RWPE1 (cell line): ENCODE data around the gene USP22.
"Not testable (repeated sequence)": the region's sequence is repeated elsewhere in the genome, so short reads cannot be mapped to it uniquely, and the experiment has no call there.

ENCODE experiments used
- CTCF ChIA-PET: fragments of 350-600 bp; sonication (Branson Sonifier 250); formaldehyde crosslinking; extraction: SDS; loops from one replicate; lab custom pipeline; 2021; lab: Yijun Ruan, JAX
- POLR2A ChIA-PET: fragments of 400-600 bp; formaldehyde crosslinking; extraction: SDS; loops from one replicate; lab custom pipeline; 2020; ENCODE audit warnings: antibody characterized with exemption; ENCODE audit not compliant: low non-redundant PET; lab: Yijun Ruan, JAX
- DNase-seq: peaks from one replicate; pipeline ENCODE4 v3.0.0; 2012; ENCODE audit warnings: low spot score
- H3K27ac ChIP-seq: fragments of 450-650 bp; 2 replicates; pipeline ENCODE4 v1.5.1; 2017
- TF ChIP-seq, protein P1 (sequence below): fragments of 450-650 bp; conservative IDR thresholded peaks from 2 replicates; pipeline ENCODE4 v1.5.1; 2017; ENCODE audit warnings: low read depth, mild to moderate bottlenecking

USP22 gene

DNA sequence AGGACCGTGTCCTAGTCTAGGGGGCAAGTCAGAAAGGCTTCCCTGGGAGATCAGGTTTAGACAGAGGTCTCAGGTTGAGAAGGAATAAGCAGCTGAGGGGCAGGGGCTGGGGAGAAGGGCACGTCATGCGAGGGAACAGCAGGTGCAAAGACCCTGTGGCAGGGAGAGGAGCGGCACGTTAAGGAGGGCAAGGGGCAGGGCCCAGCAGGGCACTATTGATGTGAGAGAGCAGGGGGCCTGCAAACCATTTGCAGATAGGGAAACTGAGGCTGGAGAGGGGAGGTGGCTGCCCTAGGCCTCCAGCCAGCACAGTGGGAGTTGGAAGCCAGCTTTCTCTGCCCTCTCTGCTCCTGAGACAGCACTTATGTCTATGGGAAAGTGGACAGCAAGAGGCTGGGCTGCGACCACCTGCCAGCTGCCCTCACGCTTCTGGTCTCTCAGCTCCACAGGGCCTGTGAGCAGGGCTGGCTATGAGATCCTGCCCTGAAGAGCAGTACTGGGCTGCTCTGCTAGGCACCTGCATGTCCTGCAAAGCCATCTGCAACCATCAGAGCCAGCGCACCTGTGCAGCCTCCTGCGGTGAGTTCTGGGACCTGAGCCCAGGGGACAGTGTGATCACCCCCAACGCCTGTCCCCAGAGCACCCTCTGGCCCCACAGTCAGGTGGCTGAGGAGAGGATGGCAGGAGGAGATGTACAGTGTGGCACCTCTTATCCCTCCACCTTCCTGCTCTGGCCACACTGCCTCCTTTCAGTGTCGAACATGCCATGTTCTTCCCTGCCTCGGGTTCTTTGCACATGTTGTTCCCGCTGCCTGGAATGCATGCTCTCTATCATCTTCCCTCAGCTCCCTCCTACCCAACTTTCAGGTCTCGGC is 61.5 kb downstream of the USP22 start:
- H3K27ac ChIP-seq: no peak overlapping the region
- POLR2A ChIA-PET: no interaction called here
- DNase-seq: no peak
- CTCF ChIA-PET: interaction anchor here (0.6 kb wide), 1 partner anchor 9 kb away, joined by 4 read pairs; no protein-coding TSS in a partner anchor
- TF ChIP-seq, protein P1, sequence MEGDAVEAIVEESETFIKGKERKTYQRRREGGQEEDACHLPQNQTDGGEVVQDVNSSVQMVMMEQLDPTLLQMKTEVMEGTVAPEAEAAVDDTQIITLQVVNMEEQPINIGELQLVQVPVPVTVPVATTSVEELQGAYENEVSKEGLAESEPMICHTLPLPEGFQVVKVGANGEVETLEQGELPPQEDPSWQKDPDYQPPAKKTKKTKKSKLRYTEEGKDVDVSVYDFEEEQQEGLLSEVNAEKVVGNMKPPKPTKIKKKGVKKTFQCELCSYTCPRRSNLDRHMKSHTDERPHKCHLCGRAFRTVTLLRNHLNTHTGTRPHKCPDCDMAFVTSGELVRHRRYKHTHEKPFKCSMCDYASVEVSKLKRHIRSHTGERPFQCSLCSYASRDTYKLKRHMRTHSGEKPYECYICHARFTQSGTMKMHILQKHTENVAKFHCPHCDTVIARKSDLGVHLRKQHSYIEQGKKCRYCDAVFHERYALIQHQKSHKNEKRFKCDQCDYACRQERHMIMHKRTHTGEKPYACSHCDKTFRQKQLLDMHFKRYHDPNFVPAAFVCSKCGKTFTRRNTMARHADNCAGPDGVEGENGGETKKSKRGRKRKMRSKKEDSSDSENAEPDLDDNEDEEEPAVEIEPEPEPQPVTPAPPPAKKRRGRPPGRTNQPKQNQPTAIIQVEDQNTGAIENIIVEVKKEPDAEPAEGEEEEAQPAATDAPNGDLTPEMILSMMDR: no peak

DNA sequence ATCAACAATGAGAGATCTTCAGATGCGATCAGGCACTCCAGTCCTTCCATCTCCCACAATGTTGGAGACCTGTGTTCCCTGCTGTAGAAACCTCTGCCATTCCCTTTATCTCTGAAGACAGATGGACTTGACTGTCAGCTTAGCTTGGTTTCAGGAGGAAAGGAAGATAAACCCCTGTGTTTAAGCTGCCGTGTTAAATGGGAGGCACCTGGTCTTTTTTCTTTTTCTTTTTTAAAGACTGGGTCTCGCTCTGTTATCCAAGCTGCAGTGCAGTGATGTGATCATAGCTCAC is 63.1 kb downstream of the USP22 start:
- TF ChIP-seq, protein P1: no peak
- ChIA-PET CTCF (no interaction called here), POLR2A (no interaction called here)
- no peak overlapping the region for H3K27ac ChIP-seq
- no peak for DNase-seq

DNA sequence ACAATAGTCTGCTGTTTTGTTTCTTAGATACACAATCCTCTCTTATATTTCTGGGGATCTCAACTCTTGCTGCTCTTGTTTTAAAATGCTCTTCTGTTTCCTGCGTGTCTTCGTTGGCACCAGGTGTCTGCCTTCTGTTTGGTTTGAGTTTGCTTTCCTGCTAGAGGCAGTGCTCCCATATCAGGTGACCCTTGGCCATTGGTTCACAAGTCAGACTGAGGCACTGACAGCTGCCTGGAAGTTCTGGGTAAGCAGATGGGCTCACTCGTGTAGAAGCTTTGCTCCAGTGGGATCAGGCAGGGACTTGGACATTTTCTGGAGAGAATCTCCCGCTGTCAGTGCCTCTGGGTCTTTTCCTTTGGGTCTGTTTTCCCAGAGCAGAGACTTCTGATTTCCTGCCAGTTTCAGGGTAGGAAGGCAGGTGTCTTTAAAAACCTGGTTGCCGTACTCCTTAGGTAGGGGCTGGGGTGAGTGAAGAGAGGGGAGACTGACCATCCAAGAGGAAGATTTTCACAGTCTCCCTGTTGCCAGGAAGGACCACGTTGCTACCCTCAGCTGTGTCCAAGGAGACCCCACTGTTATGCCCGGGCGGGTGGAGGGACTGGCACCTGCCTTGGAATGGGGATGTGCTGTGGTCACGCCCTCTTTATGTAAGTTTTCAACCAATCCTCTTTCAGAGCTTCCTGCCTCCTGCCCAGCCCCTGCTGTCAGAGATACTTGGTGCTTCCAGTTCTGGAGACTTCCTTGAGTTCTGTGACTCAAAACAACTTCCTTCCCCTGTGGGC is 63.6 kb downstream of the USP22 start:
- POLR2A ChIA-PET, CTCF ChIA-PET, DNase-seq, H3K27ac ChIP-seq: not testable (repeated sequence)

DNA sequence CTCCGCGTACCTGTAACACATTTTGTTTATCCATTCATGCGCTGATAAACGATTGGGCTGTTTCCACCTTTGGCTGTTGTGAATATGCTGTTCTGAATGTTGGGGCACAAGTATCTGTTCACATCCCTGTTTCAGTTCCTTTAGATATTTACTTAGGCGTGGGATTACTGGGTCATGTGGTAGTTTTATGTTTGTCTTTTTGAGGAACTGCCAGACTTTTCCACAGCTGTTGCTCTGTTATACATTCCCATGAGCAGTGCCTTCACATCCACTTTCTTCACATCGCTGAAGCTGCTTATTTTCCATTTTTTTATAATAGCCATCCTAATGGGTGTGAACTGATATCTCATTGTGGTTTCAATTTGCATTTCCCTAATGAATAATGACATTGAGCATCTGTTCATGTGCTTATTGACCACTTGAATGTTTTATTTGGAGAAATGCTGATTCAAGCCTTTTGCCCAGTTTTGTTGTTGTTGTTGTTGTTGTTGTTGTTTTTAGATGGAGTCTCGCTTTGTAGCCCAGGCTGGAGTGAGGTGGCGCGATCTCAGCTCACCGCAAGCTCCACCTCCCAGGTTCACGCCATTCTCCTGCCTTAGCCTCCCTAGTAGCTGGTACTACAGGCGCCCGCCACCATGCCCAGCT is 65.1 kb downstream of the USP22 start:
- H3K27ac ChIP-seq, POLR2A ChIA-PET, CTCF ChIA-PET, DNase-seq: not testable (repeated sequence)

DNA sequence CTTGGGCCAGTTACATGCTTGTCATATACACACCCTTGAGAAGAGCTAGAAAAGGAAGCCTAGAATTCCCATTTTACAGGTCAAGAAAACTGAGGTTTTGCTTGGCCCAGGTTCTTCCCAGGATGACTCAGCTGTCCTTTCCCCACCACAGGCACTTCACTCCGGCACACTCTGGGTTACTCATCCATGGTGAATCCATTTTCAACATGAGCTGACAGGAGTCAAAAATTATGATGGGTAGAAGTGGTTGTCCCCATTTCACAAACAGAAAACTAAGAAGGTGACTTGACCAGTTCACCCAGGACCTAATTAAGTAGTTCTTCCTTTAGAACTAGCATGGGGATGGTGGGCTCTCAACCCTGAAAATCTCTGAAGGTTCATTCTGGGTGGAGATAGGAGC is 67.2 kb downstream of the USP22 start:
- POLR2A ChIA-PET: no interaction called here
- DNase-seq: no peak
- H3K27ac ChIP-seq: no peak overlapping the region
- TF ChIP-seq, protein P1: no peak
- CTCF ChIA-PET: interaction anchor here (0.5 kb wide), 1 partner anchor 826 kb away, joined by 5 read pairs; no protein-coding TSS in a partner anchor

DNA sequence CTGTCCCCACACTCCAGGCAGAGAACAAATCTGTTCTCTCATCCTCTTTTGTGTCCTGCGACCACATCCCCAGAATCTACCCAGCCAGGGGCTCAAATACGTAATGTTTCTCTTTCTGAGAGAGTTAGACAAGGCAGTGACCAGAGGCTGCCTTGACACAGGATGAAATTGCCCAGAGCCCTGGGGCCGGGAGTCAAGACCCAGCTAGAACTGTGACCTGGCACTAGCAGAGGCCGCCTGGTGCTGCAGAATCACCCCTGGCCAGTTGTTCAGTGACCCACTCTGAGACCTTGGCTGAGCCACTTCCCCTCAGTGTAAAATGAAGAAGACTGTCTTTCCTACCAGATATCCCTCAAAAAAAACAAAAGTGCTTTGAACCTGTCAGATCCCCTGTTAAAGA is 72.5 kb downstream of the USP22 start:
- no peak overlapping the region for H3K27ac ChIP-seq
- TF ChIP-seq, protein P1: no peak
- ChIA-PET CTCF (no interaction called here), POLR2A (no interaction called here)
- DNase-seq: no peak

DNA sequence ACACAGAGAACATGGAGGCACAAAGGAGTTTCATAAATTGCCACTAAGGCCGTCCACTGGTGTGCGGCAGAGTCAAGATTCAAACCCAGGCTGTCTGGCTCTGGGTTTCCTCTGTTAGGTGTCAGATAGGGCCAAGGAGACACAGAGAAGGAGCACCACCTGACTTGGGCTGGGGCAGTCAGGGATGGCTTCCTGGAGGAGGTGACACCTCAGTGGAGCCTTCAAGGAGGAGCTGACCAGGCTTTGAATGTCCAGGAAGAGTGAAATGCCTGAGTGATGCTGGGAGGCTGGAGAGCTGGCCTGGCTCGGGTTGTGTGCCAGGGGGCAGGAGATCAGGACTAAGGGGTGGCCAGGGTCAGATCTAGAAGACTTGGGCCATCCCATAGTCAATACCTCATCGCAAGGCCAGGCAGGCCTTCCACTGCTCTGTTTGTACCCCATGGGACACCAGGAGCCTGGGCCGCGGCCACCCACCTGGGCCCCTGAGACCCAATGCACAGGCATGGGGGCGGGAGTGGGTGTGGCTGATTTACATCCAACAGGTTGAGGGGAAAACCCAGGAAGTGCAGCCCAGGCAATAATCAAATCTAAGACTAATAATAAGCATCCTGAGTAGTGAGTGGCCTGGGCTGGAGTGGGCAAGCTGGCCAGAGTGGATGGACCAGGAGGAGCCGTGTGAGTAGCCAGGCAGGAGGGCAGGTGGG is 73.7 kb downstream of the USP22 start:
- no peak overlapping the region for H3K27ac ChIP-seq
- ChIA-PET CTCF (no interaction called here), POLR2A (no interaction called here)
- DNase-seq: no peak
- TF ChIP-seq, protein P1: no peak
